Urothelium cell line (cell line): ENCODE data around the gene DNASE2.
"Not testable (repeated sequence)": the region's sequence is repeated elsewhere in the genome, so short reads cannot be mapped to it uniquely, and the experiment has no call there.

Source experiments
- DNase-seq: peaks from one replicate; pipeline ENCODE4 v3.0.0; 2011; ENCODE audit warnings: low spot score, mixed read lengths
- FAIRE-seq: peaks from 2 replicates; lab custom pipeline; 2011; peaks lifted over from hg19 to GRCh38; lab: Jason Lieb, UNC

DNASE2 gene

GRCh38 chr19:12881172-12881808, at the start of gene DNASE2:
Gene DNASE2, minus strand, starts transcription at chr19:12881449. Its CDS starts 74 bp downstream, at chr19:12881375.
- FAIRE-seq, result no peak

GRCh38 chr19:12930002-12930645, 48.9 kb upstream of the DNASE2 start:
- DNase-seq (no peak), FAIRE-seq (no peak)

More at GRCh38 chr19:12881172-12881808, at the start of gene DNASE2:
- DNase-seq, result peak; percentile 94

GRCh38 chr19:12924621-12925310, 43.5 kb upstream of the DNASE2 start:
- FAIRE-seq (no peak), DNase-seq (no peak)

GRCh38 chr19:12922959-12923358, 41.7 kb upstream of the DNASE2 start:
- DNase-seq (no peak), FAIRE-seq (no peak)

- no peak for DNase-seq
Measured at GRCh38 chr19:12921047-12921446, 39.8 kb upstream of the DNASE2 start.

GRCh38 chr19:12918253-12918652, 37.0 kb upstream of the DNASE2 start:
- FAIRE-seq (no peak), DNase-seq (no peak)

More at GRCh38 chr19:12921047-12921446, 39.8 kb upstream of the DNASE2 start:
- FAIRE-seq, result no peak

GRCh38 chr19:12915860-12916259, 34.6 kb upstream of the DNASE2 start:
- DNase-seq, FAIRE-seq: not testable (repeated sequence)

- FAIRE-seq (no peak), DNase-seq (no peak)
Measured at GRCh38 chr19:12913851-12914690, 32.8 kb upstream of the DNASE2 start.

- DNase-seq (no peak), FAIRE-seq (no peak)
Measured at GRCh38 chr19:12913011-12913561, 31.8 kb upstream of the DNASE2 start.

- FAIRE-seq (no peak), DNase-seq (no peak)
Measured at GRCh38 chr19:12912571-12912970, 31.3 kb upstream of the DNASE2 start.

GRCh38 chr19:12907166-12907565, 25.9 kb upstream of the DNASE2 start:
- DNase-seq (no peak), FAIRE-seq (no peak)

- FAIRE-seq (no peak), DNase-seq (no peak)
Measured at GRCh38 chr19:12899891-12900518, 18.8 kb upstream of the DNASE2 start.

GRCh38 chr19:12896460-12896859, 15.2 kb upstream of the DNASE2 start:
- no peak for DNase-seq
- no peak for FAIRE-seq

GRCh38 chr19:12893582-12893981, 12.3 kb upstream of the DNASE2 start:
- DNase-seq (no peak), FAIRE-seq (no peak)

- FAIRE-seq (no peak), DNase-seq (no peak)
Measured at GRCh38 chr19:12891553-12892021, 10.3 kb upstream of the DNASE2 start.

GRCh38 chr19:12890787-12891552, 9.7 kb upstream of the DNASE2 start, which contains the start of gene GCDH:
Gene GCDH, plus strand, starts transcription at chr19:12891160. Its CDS starts 145 bp downstream, at chr19:12891305.
- DNase-seq (peak; percentile 92), FAIRE-seq (no peak)

GRCh38 chr19:12890299-12890786, 9.1 kb upstream of the DNASE2 start:
- DNase-seq, FAIRE-seq: not testable (repeated sequence)

- DNase-seq (no peak), FAIRE-seq (no peak)
Measured at GRCh38 chr19:12888006-12888603, 6.9 kb upstream of the DNASE2 start.
